GM21360 (cell line): ENCODE measurements around the gene PKP3.
"Not testable (repeated sequence)": the region's sequence is repeated elsewhere in the genome, so short reads cannot be mapped to it uniquely, and the experiment has no call there.

Source experiments
- ATAC-seq: cut with Tn5 transposase; IDR thresholded peaks from one replicate; pipeline ENCODE4 v1.9.1; 2021; ENCODE audit warnings: mild to moderate bottlenecking, moderate library complexity; ENCODE audit not compliant: unreplicated experiment

PKP3 gene

GRCh38 chr11:362642-363442, 31.2 kb upstream of the PKP3 start:
- no peak for ATAC-seq

- not testable (repeated sequence) for ATAC-seq
Observed at GRCh38 chr11:363443-363805, 30.6 kb upstream of the PKP3 start.

- ATAC-seq: no peak
Observed at GRCh38 chr11:363948-364761, 29.9 kb upstream of the PKP3 start.

GRCh38 chr11:364991-365725, 28.9 kb upstream of the PKP3 start:
- no peak for ATAC-seq

- no peak for ATAC-seq
Observed at GRCh38 chr11:365831-366230, 28.2 kb upstream of the PKP3 start.

- no peak for ATAC-seq
Observed at GRCh38 chr11:367956-368413, 26.0 kb upstream of the PKP3 start.

- ATAC-seq: no peak
Observed at GRCh38 chr11:368414-369335, 25.3 kb upstream of the PKP3 start.

GRCh38 chr11:369336-370018, 24.5 kb upstream of the PKP3 start, which contains the start of gene B4GALNT4:
Gene B4GALNT4, plus strand, starts transcription at chr11:369499. Its CDS starts 305 bp downstream, at chr11:369804.
- ATAC-seq: no peak

GRCh38 chr11:370070-370941, 23.7 kb upstream of the PKP3 start:
- no peak for ATAC-seq

- ATAC-seq: no peak
Observed at GRCh38 chr11:371051-371450, 23.0 kb upstream of the PKP3 start.

GRCh38 chr11:371716-372590, 22.1 kb upstream of the PKP3 start:
- ATAC-seq: no peak

GRCh38 chr11:372809-373715, 20.9 kb upstream of the PKP3 start:
- no peak for ATAC-seq

GRCh38 chr11:373716-374551, 20.1 kb upstream of the PKP3 start:
- no peak for ATAC-seq

GRCh38 chr11:375065-376025, 18.7 kb upstream of the PKP3 start:
- ATAC-seq: no peak
